H1 (cell line): ENCODE results near the gene KLHL26. TPM values are rescaled to one million over a fixed set of nuclear protein-coding genes. Genes with fewer than 3 reads are reported as not detected.
A peak's percentile ranks its signal among the peaks of the same experiment; 100 is the strongest.

ENCODE experiments used
- CBX5 ChIP-seq: fragments of 300-800, 300-1000 bp; sonication (generic); IDR thresholded peaks from 2 replicates; pipeline ENCODE4 v1.7.1; 2016; ENCODE audit warnings: antibody characterized with exemption, low read length, low read depth
- FOSL1 ChIP-seq: IDR thresholded peaks from 2 replicates; pipeline ENCODE4 v1.6.1; 2011; ENCODE audit warnings: mild to moderate bottlenecking, low read depth, low read length, moderate library complexity; ENCODE audit not compliant: insufficient read depth
- HDAC6 ChIP-seq: IDR thresholded peaks from one replicate; pipeline ENCODE4 v1.7.1; 2012; ENCODE audit warnings: low read depth, mild to moderate bottlenecking, inconsistent platforms, low read length, moderate library complexity
- KDM1A ChIP-seq: fragments of 200-600, 300-600 bp; sonication (generic); IDR thresholded peaks from 2 replicates; pipeline ENCODE4 v1.7.1; 2016; ENCODE audit warnings: mild to moderate bottlenecking, low read length, borderline replicate concordance
- KDM4A ChIP-seq: IDR thresholded peaks from one replicate; pipeline ENCODE4 v1.7.1; 2012; ENCODE audit warnings: low read depth, mild to moderate bottlenecking, moderate library complexity, low read length, inconsistent platforms; ENCODE audit not compliant: severe bottlenecking
- SP4 ChIP-seq: IDR thresholded peaks from 2 replicates; pipeline ENCODE4 v1.6.1; 2012; ENCODE audit warnings: low read length, inconsistent platforms
- TAF7 ChIP-seq: optimal IDR thresholded peaks from 2 replicates; pipeline ENCODE3; 2011; ENCODE audit warnings: low read depth, mild to moderate bottlenecking, inconsistent platforms, low read length, moderate library complexity, borderline replicate concordance
- ZNF274 ChIP-seq: IDR thresholded peaks from 2 replicates; pipeline ENCODE4 v1.7.0; 2012; ENCODE audit warnings: low read length, borderline replicate concordance; ENCODE audit errors: extremely low read depth
- polyA plus RNA-seq, 7 experiments: library from polyadenylated mRNA; depleted of rRNA in 3 of 7; stranded (reverse) in 5 of 7; unstranded in 2 of 7; fragments of >200 nt in 5 of 7; fragments of 200-250 nt in 2 of 7; gene quantifications; 1 replicate in 5 of 7; 2 replicates in 1 of 7; 4 replicates in 1 of 7; pipeline versions ENCODE4 v1.2.1 to v1.2.3, GENCODE V29; 2011 to 2013; ENCODE audit warnings: missing spikeins in 2 of 7, mixed read lengths in 2 of 7
- total RNA-seq: library from RNA; stranded (reverse); fragmentation: NEBNext Ultra II Directional; extraction: Animal tissue kit (Norgen Biotek cat#: 25700); gene quantifications from 2 replicates; pipeline ENCODE4 v1.2.1, GENCODE V29; 2021

Gene KLHL26
- total and polyA plus RNA-seq, 2 of the 8 experiments (the other 6 are each of a cell fraction or from before 2014, with no cell fraction given), result 2.2 to 8.8 TPM

GRCh38 chr19:18588611-18589379 lies 48.0 kb upstream of the KLHL26 start, which contains the start of gene REX1BD (continued):
- no peak for TF ChIP-seq CBX5
- TF ChIP-seq FOSL1, result no peak
- 0 out of 2 replicates have a peak, but pooled peaks have one; percentile 21 for TF ChIP-seq SP4
- peak; percentile 81 for TF ChIP-seq TAF7
- no peak for TF ChIP-seq KDM1A
- peak; percentile 68 for TF ChIP-seq KDM4A
- no peak for TF ChIP-seq ZNF274
- no peak for TF ChIP-seq HDAC6
